ENCODE measurements around the gene LY6G6F. TPM values are rescaled to one million over a fixed set of nuclear protein-coding genes. Genes with fewer than 3 reads are reported as not detected.

Gene LY6G6F
- total and polyA plus RNA-seq, 3 donors from 2014 or later: 0.41 TPM; not detected in 2

DNA sequence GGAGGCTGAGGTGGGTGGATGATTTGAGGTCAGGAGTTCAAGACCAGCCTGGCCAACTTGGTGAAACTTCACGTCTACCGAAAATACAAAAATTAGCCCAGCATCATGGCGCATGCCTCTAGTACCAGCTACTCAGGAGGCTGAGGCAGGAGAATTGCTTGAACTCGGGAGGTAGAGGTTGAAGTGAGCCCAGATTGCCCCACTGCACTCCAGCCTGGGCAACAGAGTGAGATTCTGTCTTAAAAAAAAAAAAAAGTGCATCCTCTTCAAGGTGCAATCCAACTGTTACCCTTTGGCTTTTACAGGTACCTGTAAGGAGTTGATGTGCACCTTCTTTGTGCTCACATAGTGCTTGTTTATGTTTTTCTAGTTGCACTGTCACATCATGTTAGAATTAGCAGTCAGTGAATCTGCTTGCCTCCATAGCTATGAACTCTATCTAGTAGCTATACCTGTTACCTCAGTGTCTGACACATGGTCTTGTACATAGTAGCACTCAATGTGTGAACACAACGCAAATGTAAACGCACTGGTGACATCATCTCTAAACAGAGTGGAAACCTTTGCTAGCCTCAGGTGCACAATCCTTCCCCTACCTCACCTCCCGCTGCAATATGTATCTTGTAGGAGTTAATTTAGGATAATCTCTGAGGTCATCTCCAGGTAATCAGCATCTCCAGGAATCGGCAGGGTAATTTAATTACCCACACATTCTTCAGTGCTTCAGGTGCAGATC is 42.8 kb downstream of the LY6G6F start:
- no peak overlapping the region for H3K27ac ChIP-seq

GRCh38 chr6:31750411-31751022 is 43.9 kb downstream of the LY6G6F start:
- DNase-seq: no peak
- H3K9me3 ChIP-seq: no peaks in the 10 kb centered on the region
- H3K27me3 ChIP-seq: no peaks in the 10 kb centered on the region
- H3K4me3 ChIP-seq: no peak overlapping the region
- TF ChIP-seq POLR2A (IDR thresholded peaks at IDR 0.05): no peak
- TF ChIP-seq, protein P1, sequence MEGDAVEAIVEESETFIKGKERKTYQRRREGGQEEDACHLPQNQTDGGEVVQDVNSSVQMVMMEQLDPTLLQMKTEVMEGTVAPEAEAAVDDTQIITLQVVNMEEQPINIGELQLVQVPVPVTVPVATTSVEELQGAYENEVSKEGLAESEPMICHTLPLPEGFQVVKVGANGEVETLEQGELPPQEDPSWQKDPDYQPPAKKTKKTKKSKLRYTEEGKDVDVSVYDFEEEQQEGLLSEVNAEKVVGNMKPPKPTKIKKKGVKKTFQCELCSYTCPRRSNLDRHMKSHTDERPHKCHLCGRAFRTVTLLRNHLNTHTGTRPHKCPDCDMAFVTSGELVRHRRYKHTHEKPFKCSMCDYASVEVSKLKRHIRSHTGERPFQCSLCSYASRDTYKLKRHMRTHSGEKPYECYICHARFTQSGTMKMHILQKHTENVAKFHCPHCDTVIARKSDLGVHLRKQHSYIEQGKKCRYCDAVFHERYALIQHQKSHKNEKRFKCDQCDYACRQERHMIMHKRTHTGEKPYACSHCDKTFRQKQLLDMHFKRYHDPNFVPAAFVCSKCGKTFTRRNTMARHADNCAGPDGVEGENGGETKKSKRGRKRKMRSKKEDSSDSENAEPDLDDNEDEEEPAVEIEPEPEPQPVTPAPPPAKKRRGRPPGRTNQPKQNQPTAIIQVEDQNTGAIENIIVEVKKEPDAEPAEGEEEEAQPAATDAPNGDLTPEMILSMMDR (IDR thresholded peaks at IDR 0.05): no peak
- no peaks in the 10 kb centered on the region for H3K36me3 ChIP-seq (ENCODE audit: low read depth, missing control alignments)
- intact Hi-C loops (cut with DNase I; ENCODE audit: low total_unique reads): no loop called here
- no peak overlapping the region for H3K27ac ChIP-seq
- WGBS, 2 donors: 84 to 94% methylated on average over 7 of the region's 7 CpGs
- no peaks in the 10 kb centered on the region for H3K4me1 ChIP-seq

More for the DNA sequence above, 42.8 kb downstream of the LY6G6F start:
- Histone ChIP-seq H3K4me1 (no peaks in the 10 kb centered on the region), H3K9me3 (no peaks in the 10 kb centered on the region), H3K36me3 (ENCODE audit: low read depth, missing control alignments) (no peaks in the 10 kb centered on the region), H3K27me3 (no peaks in the 10 kb centered on the region), H3K4me3 (no peak overlapping the region)
- intact Hi-C loops (cut with DNase I; ENCODE audit: low total_unique reads): no loop called here
- 87% methylated on average over 8 of the region's 8 CpGs for WGBS, 2 donors
- TF ChIP-seq POLR2A (IDR thresholded peaks at IDR 0.05): no peak
- TF ChIP-seq, protein P1 (IDR thresholded peaks at IDR 0.05): no peak
- no peak for DNase-seq

DNA sequence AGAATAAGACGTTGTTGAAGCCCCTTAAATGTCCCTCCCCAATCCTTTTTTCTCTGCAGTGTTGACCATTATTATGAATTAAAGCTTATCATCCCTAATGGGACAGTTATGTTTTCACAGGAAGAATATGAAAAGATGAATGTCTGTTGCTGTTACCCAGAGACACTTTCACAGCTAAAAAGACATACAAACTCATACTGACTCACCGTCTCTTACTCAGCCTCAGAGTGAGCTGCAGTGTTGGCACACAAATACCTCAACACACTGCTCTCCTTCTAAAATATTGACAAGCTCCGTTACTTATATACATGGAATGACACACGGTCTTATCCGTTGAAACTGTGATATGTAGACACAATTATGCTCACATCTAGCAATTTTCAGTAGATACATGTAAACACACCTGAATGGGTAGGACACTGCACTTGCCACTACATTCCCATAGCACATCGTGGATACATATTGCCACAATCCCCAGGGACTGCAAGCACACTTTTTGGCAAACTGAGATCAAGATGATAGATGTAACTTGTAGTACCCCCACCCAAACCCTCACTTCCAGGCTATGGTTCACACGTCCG is 46.2 kb downstream of the LY6G6F start:
- H3K27ac ChIP-seq: no peak overlapping the region
- intact Hi-C loops (cut with DNase I; ENCODE audit: low total_unique reads): no loop called here
- whole genome bisulfite sequencing, 2 donors: 74 to 76% methylated on average over 7 to 8 of the region's 8 CpGs
- H3K36me3 ChIP-seq (ENCODE audit: low read depth, missing control alignments): no peaks in the 10 kb centered on the region
- no peaks in the 10 kb centered on the region for H3K9me3 ChIP-seq
- TF ChIP-seq, protein P1 (IDR thresholded peaks at IDR 0.05): no peak
- TF ChIP-seq POLR2A (IDR thresholded peaks at IDR 0.05): no peak
- no peak for DNase-seq
- H3K27me3 ChIP-seq: no peaks in the 10 kb centered on the region
- no peak overlapping the region for H3K4me3 ChIP-seq
- H3K4me1 ChIP-seq: no peaks in the 10 kb centered on the region

DNA sequence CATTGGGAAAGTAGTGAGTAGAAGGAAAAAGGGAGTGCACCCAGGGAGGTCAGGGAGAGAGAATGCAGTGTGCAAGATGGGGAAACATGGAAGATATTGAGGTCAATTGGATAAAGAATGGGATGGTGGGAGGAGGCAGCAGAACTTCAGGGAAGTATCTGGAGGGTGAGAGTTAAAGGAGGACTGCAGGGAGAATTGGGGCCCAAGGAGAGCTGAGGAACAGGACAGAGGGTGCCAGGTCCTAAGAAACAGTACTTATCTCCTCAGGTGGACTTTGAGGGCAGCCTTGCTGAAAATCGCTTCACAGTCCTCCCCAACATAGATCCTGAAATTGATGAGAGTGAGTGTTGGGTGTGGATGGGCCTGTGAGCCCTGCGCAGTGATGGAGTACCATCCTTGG is 51.6 kb downstream of the LY6G6F start:
- intact Hi-C loops (cut with DNase I; ENCODE audit: low total_unique reads): no loop called here

More for the DNA sequence above, 51.6 kb downstream of the LY6G6F start:
- Histone ChIP-seq H3K27ac (no peak overlapping the region), H3K36me3 (ENCODE audit: low read depth, missing control alignments) (no peaks in the 10 kb centered on the region), H3K4me1 (no peaks in the 10 kb centered on the region), H3K27me3 (no peaks in the 10 kb centered on the region), H3K9me3 (no peaks in the 10 kb centered on the region), H3K4me3 (no peak overlapping the region)
- WGBS, 2 donors: 91 to 97% methylated on average over 2 of the region's 2 CpGs
- DNase-seq: no peak
- TF ChIP-seq, protein P1 (IDR thresholded peaks at IDR 0.05): no peak
- no peak for TF ChIP-seq POLR2A (IDR thresholded peaks at IDR 0.05)

Small RNA genes within 50 kb of the gene (microRNA-seq; reads per million reads assigned to microRNA genes)
- 2.8 reads per million in 2 donors for gene MIR4646 (ENCODE audit: borderline number of aligned reads in 2 of 2, borderline replicate concordance in 1 of 2)

Small RNA genes within 50 kb of the gene (small RNA-seq; reads per million reads assigned to genes)
- gene LY6G6D (0 reads per million in 2 donors), gene MIR4646 (0 reads per million in 2 donors), gene RF00019 (0 reads per million in 2 donors), gene RNU6-850P (0 reads per million in 2 donors)

Other genes with a start within 250 kb of the LY6G6F start
Only the 30 nearest of the 39 such genes appear.
- gene NFKBIL1, start 159.3 kb upstream of the LY6G6F start, total RNA-seq: 10 to 100 TPM; 51.2 to 55.3 TPM
- gene NFKBIL1, start 159.3 kb upstream of the LY6G6F start, polyA plus RNA-seq (ENCODE audit: insufficient read depth, low read depth, low replicate concordance): 25.9 TPM
- 1 to 10 TPM; 1.3 to 2.6 TPM for gene LTA, start 134.6 kb upstream of the LY6G6F start, total RNA-seq
- gene LTA, start 134.6 kb upstream of the LY6G6F start, polyA plus RNA-seq (ENCODE audit: insufficient read depth, low read depth, low replicate concordance): 2.0 TPM
- gene TNF, start 131.3 kb upstream of the LY6G6F start, total RNA-seq: under 1 TPM; 0.24 to 0.31 TPM
- 1.1 TPM for gene TNF, start 131.3 kb upstream of the LY6G6F start, polyA plus RNA-seq (ENCODE audit: insufficient read depth, low read depth, low replicate concordance)
- 1 to 10 TPM in 1 of 2 donors, not detected in 1; 2.0 TPM for gene LTB, start 124.4 kb upstream of the LY6G6F start, total RNA-seq
- gene LTB, start 124.4 kb upstream of the LY6G6F start, polyA plus RNA-seq (ENCODE audit: insufficient read depth, low read depth, low replicate concordance): 7.2 TPM
- 1 to 10 TPM in 1 of 2 donors, under 1 TPM in 1; 0.71 to 1.2 TPM for gene LST1, start 120.6 kb upstream of the LY6G6F start, total RNA-seq
- 13.0 TPM for gene LST1, start 120.6 kb upstream of the LY6G6F start, polyA plus RNA-seq (ENCODE audit: insufficient read depth, low read depth, low replicate concordance)
- 1 to 10 TPM in 1 of 2 donors, not detected in 1; 2.6 TPM for gene NCR3, start 113.9 kb upstream of the LY6G6F start, total RNA-seq
- gene NCR3, start 113.9 kb upstream of the LY6G6F start, polyA plus RNA-seq (ENCODE audit: insufficient read depth, low read depth, low replicate concordance): 1.7 TPM
- 1 to 10 TPM; 2.9 to 6.3 TPM for gene AIF1, start 91.6 kb upstream of the LY6G6F start, total RNA-seq
- 34.8 TPM for gene AIF1, start 91.6 kb upstream of the LY6G6F start, polyA plus RNA-seq (ENCODE audit: insufficient read depth, low read depth, low replicate concordance)
- 100 to 1,000 TPM; 288 to 301 TPM for gene PRRC2A, start 86.2 kb upstream of the LY6G6F start, total RNA-seq
- gene PRRC2A, start 86.2 kb upstream of the LY6G6F start, polyA plus RNA-seq (ENCODE audit: insufficient read depth, low read depth, low replicate concordance): 473 TPM
- 100 to 1,000 TPM; 654 to 710 TPM for gene BAG6, start 54.2 kb upstream of the LY6G6F start, total RNA-seq
- 861 TPM for gene BAG6, start 54.2 kb upstream of the LY6G6F start, polyA plus RNA-seq (ENCODE audit: insufficient read depth, low read depth, low replicate concordance)
- gene APOM, start 51.0 kb upstream of the LY6G6F start, total RNA-seq: 1 to 10 TPM; 7.5 to 9.8 TPM
- gene APOM, start 51.0 kb upstream of the LY6G6F start, polyA plus RNA-seq (ENCODE audit: insufficient read depth, low read depth, low replicate concordance): 27.9 TPM
- 10 to 100 TPM; 13.9 to 17.8 TPM for gene C6orf47, start 46.1 kb upstream of the LY6G6F start, total RNA-seq
- 11.9 TPM for gene C6orf47, start 46.1 kb upstream of the LY6G6F start, polyA plus RNA-seq (ENCODE audit: insufficient read depth, low read depth, low replicate concordance)
- 10 to 100 TPM; 34.5 to 46.1 TPM for gene GPANK1, start 41.9 kb upstream of the LY6G6F start, total RNA-seq
- 81.3 TPM for gene GPANK1, start 41.9 kb upstream of the LY6G6F start, polyA plus RNA-seq (ENCODE audit: insufficient read depth, low read depth, low replicate concordance)
- gene CSNK2B, start 40.8 kb upstream of the LY6G6F start, total RNA-seq: 100 to 1,000 TPM; 397 to 421 TPM
- 523 TPM for gene CSNK2B, start 40.8 kb upstream of the LY6G6F start, polyA plus RNA-seq (ENCODE audit: insufficient read depth, low read depth, low replicate concordance)
- 10 to 100 TPM; 14.0 to 15.9 TPM for gene LY6G5B, start 36.9 kb upstream of the LY6G6F start, total RNA-seq
- 16.3 TPM for gene LY6G5B, start 36.9 kb upstream of the LY6G6F start, polyA plus RNA-seq (ENCODE audit: insufficient read depth, low read depth, low replicate concordance)
- 10 to 100 TPM in 1 of 2 donors, 1 to 10 TPM in 1; 8.7 to 18.3 TPM for gene LY6G5C, start 25.8 kb upstream of the LY6G6F start, total RNA-seq
- 14.0 TPM for gene LY6G5C, start 25.8 kb upstream of the LY6G6F start, polyA plus RNA-seq (ENCODE audit: insufficient read depth, low read depth, low replicate concordance)
- 10 to 100 TPM; 77.0 to 85.9 TPM for gene ABHD16A, start 3.5 kb upstream of the LY6G6F start, total RNA-seq
- 108 TPM for gene ABHD16A, start 3.5 kb upstream of the LY6G6F start, polyA plus RNA-seq (ENCODE audit: insufficient read depth, low read depth, low replicate concordance)
- not detected for gene LY6G6D, start 8.5 kb downstream of the LY6G6F start, total RNA-seq
- not detected for gene LY6G6D, start 8.5 kb downstream of the LY6G6F start, polyA plus RNA-seq (ENCODE audit: insufficient read depth, low read depth, low replicate concordance)
- gene LY6G6C, start 14.9 kb downstream of the LY6G6F start, total RNA-seq: under 1 TPM in 1 of 2 donors, not detected in 1; 0.39 TPM
- gene LY6G6C, start 14.9 kb downstream of the LY6G6F start, polyA plus RNA-seq (ENCODE audit: insufficient read depth, low read depth, low replicate concordance): 1.4 TPM
- under 1 TPM; 0.74 to 0.94 TPM for gene MPIG6B, start 16.5 kb downstream of the LY6G6F start, total RNA-seq
- 1.3 TPM for gene MPIG6B, start 16.5 kb downstream of the LY6G6F start, polyA plus RNA-seq (ENCODE audit: insufficient read depth, low read depth, low replicate concordance)
- gene DDAH2, start 22.4 kb downstream of the LY6G6F start, total RNA-seq: 10 to 100 TPM; 19.6 to 38.0 TPM
- 50.8 TPM for gene DDAH2, start 22.4 kb downstream of the LY6G6F start, polyA plus RNA-seq (ENCODE audit: insufficient read depth, low read depth, low replicate concordance)
- 10 to 100 TPM; 35.4 to 93.5 TPM for gene CLIC1, start 29.7 kb downstream of the LY6G6F start, total RNA-seq
- gene CLIC1, start 29.7 kb downstream of the LY6G6F start, polyA plus RNA-seq (ENCODE audit: insufficient read depth, low read depth, low replicate concordance): 130 TPM
- gene MSH5, start 33.1 kb downstream of the LY6G6F start, total RNA-seq: 100 to 1,000 TPM in 1 of 2 donors, 10 to 100 TPM in 1; 77.6 to 135 TPM
- gene MSH5, start 33.1 kb downstream of the LY6G6F start, polyA plus RNA-seq (ENCODE audit: insufficient read depth, low read depth, low replicate concordance): 36.2 TPM
- gene SAPCD1, start 55.8 kb downstream of the LY6G6F start, total RNA-seq: 10 to 100 TPM; 10.4 to 11.6 TPM
- 5.9 TPM for gene SAPCD1, start 55.8 kb downstream of the LY6G6F start, polyA plus RNA-seq (ENCODE audit: insufficient read depth, low read depth, low replicate concordance)
- gene VWA7, start 70.5 kb downstream of the LY6G6F start, total RNA-seq: 1 to 10 TPM; 3.1 to 6.3 TPM
- 2.7 TPM for gene VWA7, start 70.5 kb downstream of the LY6G6F start, polyA plus RNA-seq (ENCODE audit: insufficient read depth, low read depth, low replicate concordance)
- 100 to 1,000 TPM in 1 of 2 donors, 10 to 100 TPM in 1; 94.8 to 131 TPM for gene VARS1, start 88.9 kb downstream of the LY6G6F start, total RNA-seq
- gene VARS1, start 88.9 kb downstream of the LY6G6F start, polyA plus RNA-seq (ENCODE audit: insufficient read depth, low read depth, low replicate concordance): 156 TPM
- gene LSM2, start 100.1 kb downstream of the LY6G6F start, total RNA-seq: 10 to 100 TPM; 43.3 to 49.6 TPM
- 55.5 TPM for gene LSM2, start 100.1 kb downstream of the LY6G6F start, polyA plus RNA-seq (ENCODE audit: insufficient read depth, low read depth, low replicate concordance)
- gene HSPA1L, start 108.4 kb downstream of the LY6G6F start, total RNA-seq: 10 to 100 TPM; 30.3 to 87.9 TPM
- gene HSPA1L, start 108.4 kb downstream of the LY6G6F start, polyA plus RNA-seq (ENCODE audit: insufficient read depth, low read depth, low replicate concordance): 103 TPM
- 100 to 1,000 TPM; 113 to 151 TPM for gene HSPA1A, start 108.7 kb downstream of the LY6G6F start, total RNA-seq
- 90.4 TPM for gene HSPA1A, start 108.7 kb downstream of the LY6G6F start, polyA plus RNA-seq (ENCODE audit: insufficient read depth, low read depth, low replicate concordance)
- 100 to 1,000 TPM; 167 to 204 TPM for gene HSPA1B, start 120.9 kb downstream of the LY6G6F start, total RNA-seq
- gene HSPA1B, start 120.9 kb downstream of the LY6G6F start, polyA plus RNA-seq (ENCODE audit: insufficient read depth, low read depth, low replicate concordance): 127 TPM
- 10 to 100 TPM; 31.7 to 65.9 TPM for gene NEU1, start 156.0 kb downstream of the LY6G6F start, total RNA-seq
- 27.4 TPM for gene NEU1, start 156.0 kb downstream of the LY6G6F start, polyA plus RNA-seq (ENCODE audit: insufficient read depth, low read depth, low replicate concordance)